Large intestine (tissue), 3 donors: ENCODE data around the gene RAD9A. TPM values are rescaled to one million over a fixed set of nuclear protein-coding genes. Genes with fewer than 3 reads are reported as not detected.

Experiments used
- DNase-seq, 2 donors: peaks; one replicate each; pipeline versions ENCODE4 v3.0.0 to v3.0.0-alpha.2; 2013
- H3K27ac ChIP-seq: one replicate; pipeline ENCODE4 v1.5.1; 2013; ENCODE audit warnings: low read length
- H3K27me3 ChIP-seq: 2 replicates; pipeline ENCODE4 v1.6.1; 2013; ENCODE audit warnings: low read length; ENCODE audit not compliant: control insufficient read depth, insufficient read depth
- H3K36me3 ChIP-seq: 2 replicates; pipeline ENCODE4 v1.6.1; 2013; ENCODE audit warnings: low read length; ENCODE audit not compliant: control insufficient read depth, insufficient read depth
- H3K4me1 ChIP-seq: one replicate; pipeline ENCODE4 v1.6.1; 2013; ENCODE audit warnings: low read length; ENCODE audit not compliant: control insufficient read depth, insufficient read depth
- H3K4me3 ChIP-seq: one replicate; pipeline ENCODE4 v1.5.1; 2013; ENCODE audit warnings: low read length
- H3K9me3 ChIP-seq: one replicate; pipeline ENCODE4 v1.6.1; 2013; ENCODE audit warnings: mild to moderate bottlenecking, low read depth, low read length, moderate library complexity; ENCODE audit not compliant: control insufficient read depth
- WGBS: methylation state at CpG from one replicate; pipeline ENCODE4 v1.1.5; 2013; ENCODE audit warnings: low lambda C conversion rate; ENCODE audit not compliant: insufficient coverage; 5-methylcytosine and 5-hydroxymethylcytosine counted together
- polyA plus RNA-seq: library from polyadenylated mRNA; unstranded; fragments of 120-200 nt; gene quantifications from one replicate; pipeline ENCODE4 v1.2.1, GENCODE V29; 2013

RAD9A gene
- polyA plus RNA-seq, 1 donor, result 22.1 TPM

GRCh38 chr11:67369801-67370284 is 21.9 kb upstream of the RAD9A start:
- H3K4me3 ChIP-seq, result no peak overlapping the region

GRCh38 chr11:67370351-67371076 is 21.3 kb upstream of the RAD9A start:
- peak in 1 of 2 donors; percentile 54 for DNase-seq
- no peak overlapping the region for H3K4me3 ChIP-seq
- H3K27me3 ChIP-seq, result peaks cover 1% of the 10 kb centered on the region
- H3K36me3 ChIP-seq, result no peaks in the 10 kb centered on the region
- H3K4me1 ChIP-seq, result peaks cover 71% of the 10 kb centered on the region
- H3K27ac ChIP-seq, result peak overlapping the region; percentile 76
- WGBS, result no CpG with 5 or more reads among the region's 14 CpGs
- H3K9me3 ChIP-seq, result no peaks in the 10 kb centered on the region

More at GRCh38 chr11:67369801-67370284, 21.9 kb upstream of the RAD9A start:
- WGBS, result no CpG with 5 or more reads among the region's 12 CpGs
- Histone ChIP-seq H3K4me1 (peaks cover 76% of the 10 kb centered on the region), H3K27me3 (no peaks in the 10 kb centered on the region), H3K27ac (peak overlapping the region; percentile 76), H3K9me3 (no peaks in the 10 kb centered on the region), H3K36me3 (peaks cover 4% of the 10 kb centered on the region)
- peak in 1 of 2 donors; percentile 29 for DNase-seq

- peak overlapping the region; percentile 50 for H3K4me3 ChIP-seq
- WGBS, result no CpG with 5 or more reads among the region's 8 CpGs
- H3K27ac ChIP-seq, result peak overlapping the region; percentile 71
Measured at GRCh38 chr11:67371189-67371910, 20.4 kb upstream of the RAD9A start.

GRCh38 chr11:67371911-67372320 is 19.9 kb upstream of the RAD9A start:
- Histone ChIP-seq H3K4me3 (peak overlapping the region; percentile 50), H3K27me3 (peaks cover 10% of the 10 kb centered on the region), H3K36me3 (no peaks in the 10 kb centered on the region), H3K4me1 (peaks cover 57% of the 10 kb centered on the region), H3K27ac (peak overlapping the region; percentile 71), H3K9me3 (no peaks in the 10 kb centered on the region)
- no CpG with 5 or more reads among the region's 16 CpGs for WGBS
- no peak for DNase-seq

More at GRCh38 chr11:67371189-67371910, 20.4 kb upstream of the RAD9A start:
- Histone ChIP-seq H3K9me3 (no peaks in the 10 kb centered on the region), H3K4me1 (peaks cover 62% of the 10 kb centered on the region), H3K27me3 (peaks cover 9% of the 10 kb centered on the region), H3K36me3 (no peaks in the 10 kb centered on the region)
- peak in 1 of 2 donors; percentile 57 for DNase-seq

- no CpG with 5 or more reads among the region's 78 CpGs for WGBS
Measured at GRCh38 chr11:67372321-67372992, 19.3 kb upstream of the RAD9A start.

GRCh38 chr11:67372993-67373647 is 18.7 kb upstream of the RAD9A start, which contains the start of gene CLCF1:
CLCF1 (minus strand) TSS chr11:67373598; CDS start chr11:67373539, 59 bp downstream.
- Histone ChIP-seq H3K9me3 (no peaks in the 10 kb centered on the region), H3K27me3 (peaks cover 10% of the 10 kb centered on the region), H3K4me1 (peaks cover 45% of the 10 kb centered on the region), H3K36me3 (no peaks in the 10 kb centered on the region), H3K27ac (peak within 1 kb of the TSS; percentile 71), H3K4me3 (peak within 1 kb of the TSS; percentile 50)
- DNase-seq, result peak in 1 of 2 donors; percentile 77
- whole genome bisulfite sequencing, result 0% methylated on average over 2 of the region's 76 CpGs

More at GRCh38 chr11:67372321-67372992, 19.3 kb upstream of the RAD9A start:
- Histone ChIP-seq H3K36me3 (no peaks in the 10 kb centered on the region), H3K4me3 (peak overlapping the region; percentile 50), H3K27ac (peak overlapping the region; percentile 71), H3K27me3 (peaks cover 10% of the 10 kb centered on the region), H3K4me1 (peaks cover 51% of the 10 kb centered on the region), H3K9me3 (no peaks in the 10 kb centered on the region)
- DNase-seq, result peak in 1 of 2 donors; percentile 54

- H3K9me3 ChIP-seq, result no peaks in the 10 kb centered on the region
- 0% methylated on average over 5 of the region's 40 CpGs for WGBS
- H3K27me3 ChIP-seq, result peaks cover 10% of the 10 kb centered on the region
- peak overlapping the region; percentile 49 for H3K4me3 ChIP-seq
- peaks cover 44% of the 10 kb centered on the region for H3K4me1 ChIP-seq
- no peaks in the 10 kb centered on the region for H3K36me3 ChIP-seq
- H3K27ac ChIP-seq, result peak overlapping the region; percentile 52
- peak; percentile 82 to 92 for DNase-seq
Measured at GRCh38 chr11:67373648-67374570, 17.9 kb upstream of the RAD9A start.

GRCh38 chr11:67374571-67375281 is 17.1 kb upstream of the RAD9A start:
- H3K9me3 ChIP-seq, result no peaks in the 10 kb centered on the region
- H3K27me3 ChIP-seq, result peaks cover 10% of the 10 kb centered on the region
- H3K36me3 ChIP-seq, result no peaks in the 10 kb centered on the region
- DNase-seq, result no peak
- H3K4me3 ChIP-seq, result no peak overlapping the region
- peak overlapping the region; percentile 52 for H3K27ac ChIP-seq
- no CpG with 5 or more reads among the region's 9 CpGs for WGBS
- peaks cover 46% of the 10 kb centered on the region for H3K4me1 ChIP-seq
